22Rv1 (cell line): Measurements from ENCODE around the gene NPHS1.
"Not testable (repeated sequence)": the region's sequence is repeated elsewhere in the genome, so short reads cannot be mapped to it uniquely, and the experiment has no call there.

ENCODE experiments used
- H3K27ac ChIP-seq: fragments of 450-650 bp; 2 replicates; pipeline ENCODE4 v1.5.1; 2017
- CTCF ChIP-seq: fragments of 450-650 bp; IDR thresholded peaks from 2 replicates; pipeline ENCODE4 v1.5.1; 2017; ENCODE audit warnings: mild to moderate bottlenecking
- ZFX ChIP-seq: fragments of 450-650 bp; IDR thresholded peaks from 2 replicates; pipeline ENCODE4 v1.6.1; 2017; ENCODE audit warnings: antibody characterized with exemption, borderline replicate concordance

The NPHS1 gene

GRCh38 chr19:35797663-35798062 lies 54.6 kb downstream of the NPHS1 start:
- H3K27ac ChIP-seq, result no peak overlapping the region
- TF ChIP-seq CTCF (no peak), ZFX (no peak)

GRCh38 chr19:35796645-35797542 lies 55.4 kb downstream of the NPHS1 start:
- no peak overlapping the region for H3K27ac ChIP-seq
- TF ChIP-seq CTCF (no peak), ZFX (no peak)

GRCh38 chr19:35795564-35795963 lies 56.7 kb downstream of the NPHS1 start:
- not testable (repeated sequence) for H3K27ac ChIP-seq

- no peak overlapping the region for H3K27ac ChIP-seq
- TF ChIP-seq ZFX (no peak), CTCF (no peak)
Measured at GRCh38 chr19:35793381-35794165, 58.7 kb downstream of the NPHS1 start.

- TF ChIP-seq CTCF (no peak), ZFX (no peak)
Measured at GRCh38 chr19:35792888-35793287, 59.4 kb downstream of the NPHS1 start.

GRCh38 chr19:35792312-35792711 lies 60.0 kb downstream of the NPHS1 start:
- TF ChIP-seq CTCF (no peak), ZFX (no peak)

More at GRCh38 chr19:35792888-35793287, 59.4 kb downstream of the NPHS1 start:
- H3K27ac ChIP-seq, result no peak overlapping the region

GRCh38 chr19:35791814-35792279 lies 60.5 kb downstream of the NPHS1 start:
- no peak for TF ChIP-seq ZFX
- TF ChIP-seq CTCF, result no peak
- no peak overlapping the region for H3K27ac ChIP-seq

More at GRCh38 chr19:35792312-35792711, 60.0 kb downstream of the NPHS1 start:
- H3K27ac ChIP-seq, result no peak overlapping the region
